Measurements from ENCODE around the gene KYNU. TPM values are rescaled to one million over a fixed set of nuclear protein-coding genes. Genes with fewer than 3 reads are reported as not detected.

The KYNU gene
- total and polyA plus RNA-seq, 2 of the 13 experiments (the other 11 are each of a cell fraction or from before 2014, with no cell fraction given) = 21.9 to 68.6 TPM

- no peak for TF ChIP-seq ZNF629 (CRISPR knock-in tag; conservative IDR thresholded peaks at IDR 0.05)
- TF ChIP-seq, protein P1, sequence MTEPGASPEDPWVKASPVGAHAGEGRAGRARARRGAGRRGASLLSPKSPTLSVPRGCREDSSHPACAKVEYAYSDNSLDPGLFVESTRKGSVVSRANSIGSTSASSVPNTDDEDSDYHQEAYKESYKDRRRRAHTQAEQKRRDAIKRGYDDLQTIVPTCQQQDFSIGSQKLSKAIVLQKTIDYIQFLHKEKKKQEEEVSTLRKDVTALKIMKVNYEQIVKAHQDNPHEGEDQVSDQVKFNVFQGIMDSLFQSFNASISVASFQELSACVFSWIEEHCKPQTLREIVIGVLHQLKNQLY (CRISPR knock-in tag; IDR thresholded peaks at IDR 0.05) = no peak
- no peak for TF ChIP-seq SAP130 (CRISPR knock-in tag; IDR thresholded peaks at IDR 0.05; ENCODE audit: low read depth)
- TF ChIP-seq SNAPC4 (CRISPR knock-in tag; IDR thresholded peaks at IDR 0.05) = no peak
- TF ChIP-seq ATAD3A (CRISPR knock-in tag; IDR thresholded peaks at IDR 0.05) = no peak
- no peak for TF ChIP-seq ZNF136 (CRISPR knock-in tag; IDR thresholded peaks at IDR 0.05; ENCODE audit: low read depth)
- no peak for TF ChIP-seq ZNF660 (CRISPR knock-in tag; IDR thresholded peaks at IDR 0.05; ENCODE audit: borderline replicate concordance, low read depth)
- TF ChIP-seq ZNF235 (CRISPR knock-in tag; IDR thresholded peaks at IDR 0.05; ENCODE audit: borderline replicate concordance) = no peak
- no peak for TF ChIP-seq KAT7 (CRISPR knock-in tag; IDR thresholded peaks at IDR 0.05; ENCODE audit: borderline replicate concordance)
- TF ChIP-seq IRX3 (CRISPR knock-in tag; IDR thresholded peaks at IDR 0.05; ENCODE audit: borderline replicate concordance, low read depth) = no peak
- no peak for TF ChIP-seq ZNF460 (CRISPR knock-in tag; IDR thresholded peaks at IDR 0.05; ENCODE audit: borderline replicate concordance)
- no peak for TF ChIP-seq ZNF703 (CRISPR knock-in tag; IDR thresholded peaks at IDR 0.05; ENCODE audit: borderline replicate concordance)
- TF ChIP-seq HIVEP1 (CRISPR knock-in tag; IDR thresholded peaks at IDR 0.05) = no peak
- TF ChIP-seq, protein P2, sequence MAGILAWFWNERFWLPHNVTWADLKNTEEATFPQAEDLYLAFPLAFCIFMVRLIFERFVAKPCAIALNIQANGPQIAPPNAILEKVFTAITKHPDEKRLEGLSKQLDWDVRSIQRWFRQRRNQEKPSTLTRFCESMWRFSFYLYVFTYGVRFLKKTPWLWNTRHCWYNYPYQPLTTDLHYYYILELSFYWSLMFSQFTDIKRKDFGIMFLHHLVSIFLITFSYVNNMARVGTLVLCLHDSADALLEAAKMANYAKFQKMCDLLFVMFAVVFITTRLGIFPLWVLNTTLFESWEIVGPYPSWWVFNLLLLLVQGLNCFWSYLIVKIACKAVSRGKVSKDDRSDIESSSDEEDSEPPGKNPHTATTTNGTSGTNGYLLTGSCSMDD (CRISPR knock-in tag; IDR thresholded peaks at IDR 0.05) = no peak
- TF ChIP-seq, protein P3, sequence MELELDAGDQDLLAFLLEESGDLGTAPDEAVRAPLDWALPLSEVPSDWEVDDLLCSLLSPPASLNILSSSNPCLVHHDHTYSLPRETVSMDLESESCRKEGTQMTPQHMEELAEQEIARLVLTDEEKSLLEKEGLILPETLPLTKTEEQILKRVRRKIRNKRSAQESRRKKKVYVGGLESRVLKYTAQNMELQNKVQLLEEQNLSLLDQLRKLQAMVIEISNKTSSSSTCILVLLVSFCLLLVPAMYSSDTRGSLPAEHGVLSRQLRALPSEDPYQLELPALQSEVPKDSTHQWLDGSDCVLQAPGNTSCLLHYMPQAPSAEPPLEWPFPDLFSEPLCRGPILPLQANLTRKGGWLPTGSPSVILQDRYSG (CRISPR knock-in tag; IDR thresholded peaks at IDR 0.05) = no peak
- TF ChIP-seq, protein P4, sequence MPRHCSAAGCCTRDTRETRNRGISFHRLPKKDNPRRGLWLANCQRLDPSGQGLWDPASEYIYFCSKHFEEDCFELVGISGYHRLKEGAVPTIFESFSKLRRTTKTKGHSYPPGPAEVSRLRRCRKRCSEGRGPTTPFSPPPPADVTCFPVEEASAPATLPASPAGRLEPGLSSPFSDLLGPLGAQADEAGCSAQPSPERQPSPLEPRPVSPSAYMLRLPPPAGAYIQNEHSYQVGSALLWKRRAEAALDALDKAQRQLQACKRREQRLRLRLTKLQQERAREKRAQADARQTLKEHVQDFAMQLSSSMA (CRISPR knock-in tag; IDR thresholded peaks at IDR 0.05) = no peak
- no TSS peak for BruUV-seq (replicated peaks)
- Histone ChIP-seq H3K4me2 (ENCODE audit: low read depth, low read length) (no peak overlapping the region), H3K27me3 (ENCODE audit: control insufficient read depth in 1 of 2, insufficient read depth in 2 of 2, low read length in 2 of 2) (no peaks in the 10 kb centered on the region), H3K4me3 (replicated peaks in 1 of 3; ENCODE audit: insufficient read depth in 1 of 3, low read depth in 2 of 3, low read length in 3 of 3) (no peak overlapping the region), H3K9me3 (ENCODE audit: low read length) (no peaks in the 10 kb centered on the region), H3K4me1 (ENCODE audit: insufficient read depth, low read length) (no peaks in the 10 kb centered on the region), H3K79me2 (ENCODE audit: insufficient read depth, low read length) (no peaks in the 10 kb centered on the region), H3K9ac (ENCODE audit: insufficient read depth, low read depth, low read length) (no peak overlapping the region), H4K20me1 (ENCODE audit: insufficient read depth, low read length) (no peaks in the 10 kb centered on the region), H2AFZ (ENCODE audit: low read length) (no peak overlapping the region), H3K27ac (ENCODE audit: extremely low read length, insufficient read depth, low read length) (no peak overlapping the region), H3K36me3 (replicated peaks in 1 of 2; ENCODE audit: control insufficient read depth in 1 of 2, insufficient read depth in 2 of 2, low read length in 2 of 2) (no peaks in the 10 kb centered on the region)
- POLR2A ChIA-PET = no interaction called here
- CTCF ChIA-PET (ENCODE audit: low intra/inter-chr PET ratio, low total read pairs) = no interaction called here
- 27% methylated on average over 1 of the region's 1 CpG for WGBS (ENCODE audit: low lambda C conversion rate)
- in situ Hi-C loops (cut with HindIII; ENCODE audit: extremely low pct_ligation_motif_present, low pct_unique_long_range_greater_than_20kb) (no loop called here), intact Hi-C loops (cut with micrococcal nuclease; ENCODE audit: unreplicated experiment) (no loop called here)
- no peak for ATAC-seq
- DNase-seq (ENCODE audit: low spot score) = no peak
- FAIRE-seq = no peak
These were observed 207.8 kb downstream of the KYNU start for GRCh38 chr2:143085125-143085784.

Measured in HepG2 (cell line).